Suprapubic skin (tissue), 3 donors: ENCODE measurements around the gene VAV1.

Source experiments
- CTCF ChIP-seq, 2 donors: fragments of 200-600 bp in 1 of 2; fragments of 450-650 bp in 1 of 2; sonication (generic) in 1 of 2; IDR thresholded peaks; one replicate each; pipeline ENCODE4 v1.5.1; 2016 to 2019; ENCODE audit warnings: antibody characterized with exemption in 2 of 2, mild to moderate bottlenecking in 1 of 2, moderate library complexity in 1 of 2
- POLR2A ChIP-seq, 2 donors: fragments of 450-650 bp; IDR thresholded peaks; one replicate each; pipeline ENCODE4 v1.6.1; 2017; ENCODE audit warnings: antibody characterized with exemption in 2 of 2, mild to moderate bottlenecking in 2 of 2, moderate library complexity in 2 of 2

DNA sequence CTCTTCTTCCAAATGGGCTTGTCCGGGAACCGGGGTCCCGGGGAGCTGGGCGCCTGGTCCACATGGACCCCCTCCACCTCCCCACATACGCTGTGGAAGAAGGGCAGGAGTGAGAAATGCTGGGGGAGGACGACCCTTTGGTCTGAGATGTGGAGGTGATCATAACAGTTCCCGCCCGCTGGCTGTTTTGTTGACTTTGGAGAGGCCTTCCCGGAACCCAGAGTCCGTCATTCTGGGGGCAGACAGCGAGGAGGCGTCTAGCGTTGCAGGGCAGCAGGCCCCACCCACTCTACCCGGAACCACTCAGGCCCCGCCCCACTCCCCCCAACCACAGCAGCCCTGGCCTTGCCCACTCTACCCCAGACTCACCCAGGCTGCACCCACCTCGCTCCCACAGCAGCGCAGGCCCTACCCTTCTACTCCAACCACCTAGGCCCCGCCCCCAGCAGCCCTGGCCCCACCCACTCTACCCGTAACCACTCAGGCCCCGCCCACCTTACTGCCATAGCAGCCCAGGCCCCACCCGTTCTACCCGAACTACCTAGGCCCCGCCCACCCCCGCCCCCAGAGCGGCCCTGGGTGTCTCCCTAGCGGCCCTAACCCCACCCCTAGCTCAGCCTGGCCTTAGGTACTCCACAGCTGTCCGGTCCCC, 42.2 kb upstream of the VAV1 start:
- no peak for TF ChIP-seq CTCF (IDR thresholded peaks at IDR 0.05)
- no peak for TF ChIP-seq POLR2A (IDR thresholded peaks at IDR 0.05)
